Gastroesophageal sphincter (tissue), 3 donors: Measurements from ENCODE around the gene ZBTB40.

Source experiments
- CTCF ChIP-seq, 4 experiments: fragments of 200-600 bp in 2 of 4; fragments of 450-650 bp in 2 of 4; sonication (generic) in 1 of 4; IDR thresholded peaks; one replicate each; pipeline ENCODE4 v1.5.1; 2017 to 2019; ENCODE audit warnings: antibody characterized with exemption in 4 of 4, mild to moderate bottlenecking in 2 of 4, moderate library complexity in 2 of 4
- POLR2A ChIP-seq, 2 donors: fragments of 450-650 bp; IDR thresholded peaks; one replicate each; pipeline ENCODE4 v1.6.1; 2017; ENCODE audit warnings: antibody characterized with exemption in 2 of 2, mild to moderate bottlenecking in 2 of 2, moderate library complexity in 1 of 2
- POLR2AphosphoS5 ChIP-seq: sonication (generic); formaldehyde crosslinking; IDR thresholded peaks from one replicate; pipeline ENCODE4 v1.6.1; 2017; ENCODE audit warnings: antibody characterized with exemption

GRCh38 chr1:22454476-22455056 lies 2.9 kb downstream of the ZBTB40 start:
- TF ChIP-seq CTCF (IDR thresholded peaks at IDR 0.05) (no peak), POLR2A (IDR thresholded peaks at IDR 0.05) (no peak), POLR2AphosphoS5 (no peak)
